ENCODE data around the gene WDR90. TPM values are rescaled to one million over a fixed set of nuclear protein-coding genes. Genes with fewer than 3 reads are reported as not detected.

Gene WDR90
- total RNA-seq, 4 donors from 2014 or later, result 2.9 to 9.8 (median 6.5) TPM

DNA sequence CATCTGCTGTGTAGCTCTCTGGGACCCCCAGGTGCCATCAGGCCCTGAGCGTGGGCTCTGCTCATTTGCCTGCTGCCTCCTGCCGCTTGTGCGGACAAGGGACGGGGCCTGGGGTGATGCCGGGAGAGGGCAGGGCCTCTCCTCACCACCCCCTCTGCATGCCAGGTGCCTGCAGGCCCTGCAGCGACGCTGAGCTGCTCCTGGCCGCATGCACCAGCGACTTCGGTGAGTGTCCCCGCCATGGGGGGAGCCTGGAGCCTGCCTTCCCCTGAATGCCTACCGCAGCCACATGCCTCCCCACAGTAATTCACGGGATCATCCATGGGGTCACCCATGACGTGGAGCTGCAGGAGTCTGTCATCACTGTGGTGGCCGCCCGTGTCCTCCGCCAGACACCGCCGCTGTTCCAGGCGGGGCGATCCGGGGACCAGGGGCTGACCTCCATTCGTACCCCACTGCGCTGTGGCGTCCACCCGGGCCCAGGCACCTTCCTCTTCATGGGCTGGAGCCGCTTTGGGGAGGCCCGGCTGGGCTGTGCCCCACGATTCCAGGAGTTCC, 67.7 kb downstream of the WDR90 start:
- ATAC-seq, result no peak
- Histone ChIP-seq H3K9me3 (no peaks in the 10 kb centered on the region), H3K4me1 (peaks cover 24 to 39% of the 10 kb centered on the region in 2 donors), H3K4me3 (no peak overlapping the region), H3K36me3 (no peaks in the 10 kb centered on the region), H3K27ac (no peak overlapping the region), H3K27me3 (no peaks in the 10 kb centered on the region)
- in situ Hi-C loops (cut with MboI; ENCODE audit: low sequenced_read_pairs in 4 of 4), result no loop called here
- DNase-seq, result no peak
- no peak for TF ChIP-seq POLR2A (IDR thresholded peaks at IDR 0.05)
- TF ChIP-seq, protein P1, sequence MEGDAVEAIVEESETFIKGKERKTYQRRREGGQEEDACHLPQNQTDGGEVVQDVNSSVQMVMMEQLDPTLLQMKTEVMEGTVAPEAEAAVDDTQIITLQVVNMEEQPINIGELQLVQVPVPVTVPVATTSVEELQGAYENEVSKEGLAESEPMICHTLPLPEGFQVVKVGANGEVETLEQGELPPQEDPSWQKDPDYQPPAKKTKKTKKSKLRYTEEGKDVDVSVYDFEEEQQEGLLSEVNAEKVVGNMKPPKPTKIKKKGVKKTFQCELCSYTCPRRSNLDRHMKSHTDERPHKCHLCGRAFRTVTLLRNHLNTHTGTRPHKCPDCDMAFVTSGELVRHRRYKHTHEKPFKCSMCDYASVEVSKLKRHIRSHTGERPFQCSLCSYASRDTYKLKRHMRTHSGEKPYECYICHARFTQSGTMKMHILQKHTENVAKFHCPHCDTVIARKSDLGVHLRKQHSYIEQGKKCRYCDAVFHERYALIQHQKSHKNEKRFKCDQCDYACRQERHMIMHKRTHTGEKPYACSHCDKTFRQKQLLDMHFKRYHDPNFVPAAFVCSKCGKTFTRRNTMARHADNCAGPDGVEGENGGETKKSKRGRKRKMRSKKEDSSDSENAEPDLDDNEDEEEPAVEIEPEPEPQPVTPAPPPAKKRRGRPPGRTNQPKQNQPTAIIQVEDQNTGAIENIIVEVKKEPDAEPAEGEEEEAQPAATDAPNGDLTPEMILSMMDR (IDR thresholded peaks at IDR 0.05 in 4 of 5, conservative IDR thresholded peaks at IDR 0.05 in 1 of 5), result no peak
- intact Hi-C loops (cut with DNase I; ENCODE audit: low total_unique reads), result no loop called here

Other genes with a start within 250 kb of the WDR90 start
- gene DECR2, start 247.5 kb upstream of the WDR90 start, total RNA-seq, result 10 to 100 TPM; 17.0 to 23.3 (median 18.8) TPM
- 10 to 100 TPM; 27.0 to 50.1 (median 34.8) TPM for gene RAB11FIP3, start 223.7 kb upstream of the WDR90 start, total RNA-seq
- gene CAPN15, start 121.7 kb upstream of the WDR90 start, total RNA-seq, result 10 to 100 TPM; 22.3 to 37.8 (median 27.4) TPM
- gene PRR35, start 89.0 kb upstream of the WDR90 start, total RNA-seq, result not detected
- under 1 TPM; 0.42 to 0.56 (median 0.48) TPM for gene NHLRC4, start 82.4 kb upstream of the WDR90 start, total RNA-seq
- gene PIGQ, start 79.4 kb upstream of the WDR90 start, total RNA-seq, result 10 to 100 TPM; 22.2 to 47.3 (median 38.5) TPM
- gene RAB40C, start 59.3 kb upstream of the WDR90 start, total RNA-seq, result 10 to 100 TPM; 15.6 to 29.3 (median 21.4) TPM
- 1 to 10 TPM in 3 of 4 donors, under 1 TPM in 1; 0.12 to 3.2 (median 1.3) TPM for gene WFIKKN1, start 18.4 kb upstream of the WDR90 start, total RNA-seq
- gene METTL26, start 13.1 kb upstream of the WDR90 start, total RNA-seq, result 100 to 1,000 TPM; 114 to 212 (median 141) TPM
- gene MCRIP2, start 7.5 kb upstream of the WDR90 start, total RNA-seq, result 100 to 1,000 TPM in 3 of 4 donors, 10 to 100 TPM in 1; 59.6 to 155 (median 114) TPM
- 10 to 100 TPM; 20.9 to 41.6 (median 27.3) TPM for gene RHOT2, start 18.8 kb downstream of the WDR90 start, total RNA-seq
- gene RHBDL1, start 26.3 kb downstream of the WDR90 start, total RNA-seq, result under 1 TPM in 1 of 4 donors, not detected in 3; 0.31 TPM
- 100 to 1,000 TPM; 144 to 229 (median 204) TPM for gene STUB1, start 31.0 kb downstream of the WDR90 start, total RNA-seq
- 10 to 100 TPM; 22.8 to 81.8 (median 41.0) TPM for gene JMJD8, start 35.0 kb downstream of the WDR90 start, total RNA-seq
- gene WDR24, start 41.0 kb downstream of the WDR90 start, total RNA-seq, result 10 to 100 TPM; 11.0 to 19.5 (median 16.8) TPM
- not detected for gene FBXL16, start 56.4 kb downstream of the WDR90 start, total RNA-seq
- 10 to 100 TPM; 24.4 to 42.1 (median 33.3) TPM for gene METRN, start 65.8 kb downstream of the WDR90 start, total RNA-seq
- 10 to 100 TPM; 20.9 to 84.0 (median 38.7) TPM for gene ANTKMT, start 71.8 kb downstream of the WDR90 start, total RNA-seq
- gene CCDC78, start 77.1 kb downstream of the WDR90 start, total RNA-seq, result not detected
- under 1 TPM in 2 of 4 donors, not detected in 2; 0.27 to 0.42 TPM for gene HAGHL, start 77.7 kb downstream of the WDR90 start, total RNA-seq
- 10 to 100 TPM; 16.1 to 48.5 (median 21.6) TPM for gene CIAO3, start 91.6 kb downstream of the WDR90 start, total RNA-seq
- gene MSLN, start 111.4 kb downstream of the WDR90 start, total RNA-seq, result not detected
- 10 to 100 TPM in 2 of 4 donors, 1 to 10 TPM in 2; 7.8 to 23.8 (median 15.2) TPM for gene RPUSD1, start 139.0 kb downstream of the WDR90 start, total RNA-seq
- gene CHTF18, start 139.3 kb downstream of the WDR90 start, total RNA-seq, result 1 to 10 TPM in 2 of 4 donors, under 1 TPM in 2; 0.44 to 5.8 (median 3.1) TPM
- not detected for gene GNG13, start 151.4 kb downstream of the WDR90 start, total RNA-seq